ENCODE data around the gene TFPI.
"Not testable (repeated sequence)": the region's sequence is repeated elsewhere in the genome, so short reads cannot be mapped to it uniquely, and the experiment has no call there.

Gene TFPI

GRCh38 chr2:187552828-187553681 is 1.2 kb downstream of the TFPI start:
- DNase-seq = no peak

- no peak for DNase-seq
Observed at GRCh38 chr2:187552381-187552780, 1.9 kb downstream of the TFPI start.

- DNase-seq = no peak
Observed at GRCh38 chr2:187550857-187551256, 3.4 kb downstream of the TFPI start.

DNA sequence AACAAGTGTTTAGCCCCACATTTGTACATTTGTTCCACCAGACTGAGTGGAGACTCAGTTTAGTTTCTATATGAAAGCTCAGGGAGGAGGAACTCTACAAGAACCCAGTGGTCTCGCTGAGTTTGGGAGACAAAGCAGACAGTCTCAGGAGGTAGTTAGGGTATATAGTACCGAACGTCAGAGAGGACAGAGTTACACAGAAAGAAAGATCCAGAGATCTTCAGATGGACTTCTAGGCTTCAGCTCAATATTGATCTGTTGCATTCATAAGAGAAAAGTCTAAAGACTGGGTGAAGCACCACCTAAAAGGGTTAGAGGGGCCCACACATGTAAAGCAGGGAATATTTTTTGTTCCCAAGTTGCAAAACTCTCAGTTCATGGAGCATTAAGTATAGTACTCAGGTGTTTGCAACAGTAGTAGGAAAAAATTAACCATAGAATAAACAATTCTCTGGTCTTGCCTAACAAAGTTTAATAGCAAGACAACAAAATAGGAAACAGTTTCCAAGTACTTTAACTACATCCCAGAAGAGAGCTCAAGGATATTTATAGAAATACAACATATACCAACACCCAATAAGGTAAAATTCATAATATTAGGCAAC is 4.2 kb downstream of the TFPI start:
- no peak for DNase-seq

DNA sequence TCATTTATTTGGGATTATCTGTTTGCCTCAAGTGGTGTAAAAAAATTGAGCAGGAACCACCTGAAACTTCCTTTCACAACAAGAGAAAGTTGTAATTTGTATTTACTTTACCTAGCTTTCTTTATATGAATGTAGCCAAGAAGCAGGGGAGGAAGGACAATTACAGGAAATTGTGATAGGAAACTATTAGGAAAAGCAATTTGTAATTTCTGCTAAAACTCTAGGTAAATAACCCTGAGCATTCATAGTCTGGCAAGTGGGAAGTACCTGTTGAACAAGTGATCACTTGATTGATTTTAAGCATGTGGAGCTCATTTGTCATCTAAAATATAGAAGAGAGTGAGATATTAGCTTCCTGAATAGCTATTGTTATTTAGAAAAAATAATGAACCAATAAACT is 5.0 kb downstream of the TFPI start:
- no peak for DNase-seq

GRCh38 chr2:187548656-187549055 is 5.6 kb downstream of the TFPI start:
- DNase-seq = no peak

- DNase-seq = no peak
Observed at GRCh38 chr2:187547353-187547979, 6.8 kb downstream of the TFPI start.

GRCh38 chr2:187546762-187547333 is 7.4 kb downstream of the TFPI start:
- DNase-seq = no peak

- DNase-seq = no peak
Observed at GRCh38 chr2:187545238-187545751, 8.9 kb downstream of the TFPI start.

DNA sequence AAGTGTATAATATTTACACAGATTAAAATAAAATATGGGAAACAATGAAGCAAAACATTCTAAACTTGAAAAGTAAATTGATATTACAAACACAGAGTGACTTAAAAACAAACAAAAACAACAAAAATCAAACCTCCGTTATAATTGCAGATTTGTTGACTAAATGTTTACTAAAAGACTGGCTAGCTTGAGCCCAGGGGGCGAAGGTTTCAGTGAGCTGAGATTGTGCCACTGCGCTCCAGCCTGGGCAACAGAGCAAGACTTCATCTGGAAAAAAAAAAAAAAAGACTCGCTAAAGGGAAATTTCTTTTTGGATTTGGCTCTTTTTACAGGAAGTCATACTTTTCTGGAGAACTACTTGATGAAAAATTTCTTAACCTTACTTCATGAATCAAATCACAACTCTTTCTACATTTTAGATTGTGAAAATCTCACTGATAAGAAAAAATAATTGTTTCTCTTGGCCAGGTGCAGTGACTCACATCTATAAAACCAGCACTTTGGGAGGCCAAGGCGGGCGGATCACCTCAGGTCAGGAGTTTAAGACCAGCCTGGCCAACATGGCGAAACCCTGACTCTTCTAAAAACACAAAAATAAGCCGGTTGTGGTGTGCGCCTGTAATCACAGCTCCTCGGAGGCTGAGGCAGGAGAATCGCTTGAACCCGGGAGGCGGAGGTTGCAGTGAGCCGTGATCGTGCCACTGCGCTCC is 9.7 kb downstream of the TFPI start:
- no peak for DNase-seq

DNA sequence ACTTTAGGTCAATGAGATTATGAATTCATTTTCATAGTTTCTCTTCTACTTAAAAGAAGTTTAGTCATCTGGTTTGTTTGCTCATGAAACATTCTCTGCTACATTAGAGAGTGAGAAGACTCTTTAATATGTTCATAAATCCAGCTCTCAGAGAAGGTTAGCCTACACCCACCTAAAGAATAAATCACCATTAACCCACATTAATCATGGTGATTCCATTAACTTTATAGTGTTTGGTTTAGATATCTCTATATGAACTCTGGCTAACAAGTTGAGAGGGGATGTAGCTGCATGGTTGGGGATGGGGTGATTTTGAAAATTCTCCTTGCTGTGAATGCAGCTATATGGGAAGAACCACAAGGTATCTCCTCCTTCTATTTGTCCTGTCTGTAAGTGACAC is 10.7 kb downstream of the TFPI start:
- DNase-seq = no peak

DNA sequence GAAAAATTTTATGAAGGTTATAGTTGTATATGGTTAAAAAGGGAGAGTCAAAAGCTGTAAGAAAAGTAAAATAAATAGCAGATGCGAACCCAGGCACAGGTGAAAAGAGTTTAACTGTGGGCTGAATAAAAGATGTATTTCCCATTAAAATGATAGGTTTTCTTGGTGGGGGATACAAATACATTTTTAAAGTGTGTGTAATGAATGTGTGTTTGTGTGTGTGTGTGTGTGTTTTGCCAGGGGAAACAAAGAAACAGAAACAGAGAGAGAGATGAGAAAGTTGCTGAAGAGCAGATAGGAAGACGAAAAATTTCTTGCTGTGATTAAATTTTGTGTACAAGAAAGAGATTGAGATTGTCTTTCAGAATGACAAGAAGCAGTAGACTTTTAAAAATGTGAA is 12.1 kb downstream of the TFPI start:
- DNase-seq = no peak

- no peak for DNase-seq
Observed at GRCh38 chr2:187541086-187542085, 12.8 kb downstream of the TFPI start.

DNA sequence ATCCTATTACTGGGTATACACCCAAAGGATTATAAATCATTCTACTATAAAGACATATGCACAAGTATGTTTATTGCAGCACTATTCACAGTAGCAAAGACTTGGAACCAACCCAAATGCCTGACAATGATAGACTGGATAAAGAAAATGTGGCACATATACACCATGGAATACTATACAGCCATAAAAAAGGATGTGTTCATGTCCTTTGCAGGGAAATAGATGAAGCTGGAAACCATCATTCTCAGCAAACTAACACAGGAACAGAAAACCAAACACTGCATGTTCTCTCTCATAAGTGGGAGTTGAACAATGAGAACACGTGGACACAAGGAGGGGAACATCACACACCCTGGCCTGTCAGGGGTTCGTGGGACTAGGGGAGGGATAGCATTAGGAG is 16.0 kb downstream of the TFPI start:
- DNase-seq = not testable (repeated sequence)

GRCh38 chr2:187535381-187535780 is 18.9 kb downstream of the TFPI start:
- not testable (repeated sequence) for DNase-seq

- DNase-seq = no peak
Observed at GRCh38 chr2:187532333-187533120, 21.7 kb downstream of the TFPI start.

- DNase-seq = no peak
Observed at GRCh38 chr2:187529977-187530721, 24.1 kb downstream of the TFPI start.

DNA sequence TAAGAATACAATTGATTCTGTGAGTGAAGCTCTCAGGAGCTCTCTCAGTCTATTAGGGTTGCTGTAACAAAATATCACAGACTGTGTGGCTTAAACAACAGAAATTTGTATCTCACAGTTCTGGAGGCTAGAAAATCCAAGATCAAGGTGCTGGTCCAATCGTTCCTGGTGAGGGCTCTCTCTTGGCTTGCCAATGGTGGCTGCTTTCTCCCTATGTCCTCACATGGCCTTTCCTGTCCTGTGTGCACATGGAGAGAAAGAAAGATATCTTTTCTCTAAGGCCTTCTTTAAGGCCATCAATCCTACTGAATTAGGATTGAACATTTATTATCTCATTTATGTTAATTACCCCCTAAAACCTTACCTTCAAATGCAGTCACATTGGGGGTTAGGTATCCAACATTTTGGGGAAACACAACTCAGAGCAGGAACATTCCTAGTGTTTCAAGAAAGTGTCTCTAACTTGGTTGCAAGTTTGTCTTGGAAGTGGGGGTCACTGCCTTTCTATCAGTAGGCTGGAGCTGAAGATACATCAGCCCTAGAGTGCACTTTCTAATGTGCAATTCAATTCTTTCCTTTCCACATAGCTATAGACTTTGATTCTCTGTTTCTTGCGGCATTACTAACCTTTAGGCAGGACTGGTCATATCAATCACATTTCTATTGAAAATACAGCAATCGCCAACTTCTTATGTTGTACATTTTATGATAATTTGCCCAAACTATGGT is 24.8 kb downstream of the TFPI start:
- DNase-seq = no peak

GRCh38 chr2:187528042-187528441 is 26.2 kb downstream of the TFPI start:
- DNase-seq = no peak

All from DMS153 (cell line).